GM21619 (cell line): ENCODE data around the gene CRPPA.
A peak's percentile ranks its signal among the peaks of the same experiment; 100 is the strongest.

Experiments used
- ATAC-seq: cut with Tn5 transposase; IDR thresholded peaks from one replicate; pipeline ENCODE4 v1.9.1; 2021; ENCODE audit not compliant: unreplicated experiment

CRPPA gene

DNA sequence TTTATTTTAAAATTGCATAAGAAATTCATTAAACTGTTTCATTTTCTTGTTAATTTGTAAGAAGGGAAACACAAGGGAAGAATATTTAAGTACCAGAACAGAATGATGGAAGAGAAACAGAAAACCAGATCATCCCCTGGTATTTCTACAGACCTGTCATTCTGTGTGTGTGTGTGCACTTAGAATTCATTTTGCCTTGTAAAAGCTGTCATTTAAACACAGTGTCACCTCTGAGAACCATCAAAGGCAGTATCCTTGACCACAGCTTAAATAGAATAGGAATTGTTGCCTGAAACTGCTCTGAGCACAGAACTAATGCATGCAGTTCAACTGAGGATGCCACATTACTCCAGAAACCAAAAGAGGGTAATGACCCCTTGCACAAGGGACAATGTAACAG lies 6.8 kb upstream of the CRPPA start:
- ATAC-seq, result no peak

DNA sequence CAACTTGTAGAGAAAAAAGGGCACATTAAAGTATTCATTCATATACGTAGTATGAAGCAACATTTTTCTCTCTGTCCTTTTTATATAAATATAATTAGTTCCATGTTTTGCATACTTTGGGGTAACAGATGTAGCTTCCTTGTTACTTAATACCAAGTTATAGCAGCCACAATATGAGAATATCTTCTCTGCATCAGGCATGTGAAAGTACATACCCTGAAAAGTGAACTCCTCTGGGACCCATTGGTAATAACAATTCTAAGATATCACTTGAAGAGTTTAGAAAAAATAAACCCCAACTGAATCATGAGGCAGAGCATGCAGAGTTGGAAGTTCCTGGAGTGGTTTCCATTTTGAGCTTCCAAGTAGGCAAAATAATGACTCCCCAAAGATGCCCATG lies 2.4 kb upstream of the CRPPA start:
- no peak for ATAC-seq

DNA sequence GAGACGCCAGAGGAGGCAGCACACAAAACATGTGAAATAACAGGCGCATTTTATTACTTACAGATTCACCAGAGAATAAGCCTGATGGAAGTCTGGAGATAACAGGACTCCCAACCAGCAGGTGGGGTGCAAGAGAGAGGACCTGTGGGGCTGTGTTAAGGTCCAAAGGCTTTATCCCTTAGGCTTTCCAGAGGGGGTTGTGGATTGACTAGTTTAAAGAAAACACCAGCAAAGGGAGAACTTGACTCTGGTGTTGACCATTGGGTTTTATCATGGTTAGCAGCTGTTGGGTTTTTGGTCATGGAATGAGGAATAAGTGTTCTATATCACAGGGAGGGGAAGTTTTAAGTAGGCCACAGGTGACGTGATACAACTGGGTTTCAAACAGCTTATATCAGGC lies 1.6 kb upstream of the CRPPA start:
- no peak for ATAC-seq

DNA sequence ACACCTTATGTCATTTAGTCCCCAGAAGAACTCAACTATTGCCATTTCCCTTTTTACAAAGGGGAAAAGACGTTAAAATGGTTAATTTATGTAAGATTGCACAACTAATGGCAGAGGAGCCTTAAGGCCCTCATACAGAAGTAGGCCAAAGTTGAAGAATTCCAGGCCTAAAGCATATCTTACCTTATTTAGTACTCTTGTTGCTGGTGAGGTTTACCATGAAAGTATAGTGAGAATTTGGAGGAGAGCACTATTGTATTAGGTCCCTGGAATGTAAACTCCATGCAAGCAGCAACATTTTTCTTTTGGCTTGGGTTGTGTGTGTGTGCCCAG lies 731 bp upstream of the CRPPA start:
- no peak for ATAC-seq

DNA sequence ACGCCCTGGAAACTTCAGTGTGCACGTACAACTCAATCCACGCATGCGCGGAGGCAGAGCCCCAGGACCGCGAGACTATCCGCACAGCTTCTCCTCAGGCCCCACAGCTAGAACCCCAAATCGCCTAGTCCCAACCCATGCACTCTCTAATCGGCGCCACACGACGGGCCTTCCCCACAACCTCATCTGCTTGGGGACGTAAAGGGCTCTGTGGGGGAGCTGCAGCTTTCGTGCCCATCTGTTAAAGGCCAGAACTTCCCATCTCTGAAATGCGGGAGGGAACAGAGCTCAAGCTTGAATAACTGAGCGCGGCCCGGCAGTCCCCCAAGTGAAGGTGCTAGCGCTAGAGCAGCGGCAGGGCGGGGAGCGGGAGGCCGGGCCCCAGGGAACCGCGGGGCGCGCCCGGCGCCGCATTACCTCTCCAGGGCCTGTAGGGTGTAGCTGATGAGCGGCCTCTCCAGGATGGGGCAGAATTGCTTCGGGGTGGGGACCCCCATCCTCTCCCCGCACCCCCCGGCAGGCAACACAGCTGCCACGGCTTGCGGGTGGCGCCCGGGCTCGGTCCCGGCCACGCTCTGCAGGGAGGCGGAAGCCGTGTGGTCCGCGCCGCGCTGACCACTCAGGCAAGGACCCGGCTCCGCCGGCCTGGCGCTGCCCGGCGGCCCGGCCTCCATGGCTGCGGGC lies 547 bp downstream of the CRPPA start:
- peak; percentile 82 for ATAC-seq

DNA sequence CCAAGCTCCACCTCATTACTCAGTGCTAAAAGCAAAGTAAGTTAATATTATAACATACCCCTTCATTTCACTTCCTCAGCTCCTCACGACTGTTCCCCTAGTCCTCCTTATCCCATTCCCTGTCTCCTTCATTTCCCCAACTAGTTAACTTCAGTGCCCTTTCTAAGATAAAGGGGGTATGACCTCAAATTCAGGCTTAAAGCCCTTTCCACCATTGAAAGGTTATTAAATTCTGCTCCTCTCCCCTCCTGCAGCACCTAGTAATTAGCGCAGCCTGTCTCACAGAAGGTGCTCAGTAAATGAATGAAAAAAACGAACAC lies 1.0 kb downstream of the CRPPA start:
- no peak for ATAC-seq

DNA sequence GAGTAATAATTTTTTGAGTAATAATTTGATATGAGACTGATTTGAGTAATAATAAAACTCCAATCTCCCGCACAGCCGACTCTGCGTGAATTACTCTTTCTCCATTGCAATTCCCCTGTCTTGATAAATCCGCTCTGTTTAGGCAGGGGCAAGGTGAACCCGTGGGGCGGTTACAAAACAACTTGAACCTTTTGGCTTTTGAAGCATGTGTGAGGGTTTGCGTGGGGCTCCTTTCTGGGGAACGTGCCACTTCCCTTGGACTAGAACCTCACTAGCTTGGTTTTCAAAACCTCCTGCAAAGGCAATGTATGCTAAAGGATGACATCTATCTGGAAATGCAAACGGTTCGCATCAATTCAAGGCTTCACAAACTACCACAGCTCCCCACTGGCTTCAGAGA lies 1.5 kb downstream of the CRPPA start:
- ATAC-seq, result no peak

DNA sequence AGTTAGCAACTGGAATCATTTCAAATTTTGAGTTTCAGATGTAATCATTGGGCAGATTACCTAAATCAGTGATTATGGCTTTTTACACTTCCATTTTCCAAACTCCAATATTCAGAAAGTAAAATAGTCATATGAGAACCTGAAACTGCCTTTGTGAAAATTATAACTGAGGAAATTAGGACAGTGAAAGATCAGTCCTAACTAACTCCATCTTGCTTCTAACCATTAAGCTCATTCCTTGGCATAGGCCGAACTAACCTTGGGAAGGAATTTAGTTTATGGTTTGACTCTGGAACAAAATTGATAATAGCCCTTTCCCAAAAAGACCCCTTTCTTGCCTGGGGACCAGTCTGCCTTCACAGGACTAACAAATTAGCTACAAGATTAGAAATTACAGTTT lies 2.2 kb downstream of the CRPPA start:
- ATAC-seq, result no peak

DNA sequence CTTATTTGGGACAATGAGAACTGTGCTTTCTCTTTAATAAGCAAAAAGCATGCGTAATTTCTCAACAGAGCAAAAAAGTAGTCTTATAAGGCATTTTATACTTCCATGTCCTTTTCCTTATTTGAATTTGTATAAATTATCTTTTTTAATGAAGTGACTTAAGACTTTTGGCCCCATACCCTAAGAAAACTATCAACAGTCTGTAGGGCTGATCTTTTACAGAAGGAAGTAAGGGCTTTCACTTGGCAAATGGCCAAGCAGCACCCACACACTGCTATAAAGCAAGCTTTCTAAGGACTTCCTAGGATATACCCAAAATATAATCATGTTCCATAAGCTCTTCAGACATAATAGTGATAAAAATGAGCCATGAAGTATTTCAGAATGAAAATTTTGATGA lies 3.4 kb downstream of the CRPPA start:
- no peak for ATAC-seq

DNA sequence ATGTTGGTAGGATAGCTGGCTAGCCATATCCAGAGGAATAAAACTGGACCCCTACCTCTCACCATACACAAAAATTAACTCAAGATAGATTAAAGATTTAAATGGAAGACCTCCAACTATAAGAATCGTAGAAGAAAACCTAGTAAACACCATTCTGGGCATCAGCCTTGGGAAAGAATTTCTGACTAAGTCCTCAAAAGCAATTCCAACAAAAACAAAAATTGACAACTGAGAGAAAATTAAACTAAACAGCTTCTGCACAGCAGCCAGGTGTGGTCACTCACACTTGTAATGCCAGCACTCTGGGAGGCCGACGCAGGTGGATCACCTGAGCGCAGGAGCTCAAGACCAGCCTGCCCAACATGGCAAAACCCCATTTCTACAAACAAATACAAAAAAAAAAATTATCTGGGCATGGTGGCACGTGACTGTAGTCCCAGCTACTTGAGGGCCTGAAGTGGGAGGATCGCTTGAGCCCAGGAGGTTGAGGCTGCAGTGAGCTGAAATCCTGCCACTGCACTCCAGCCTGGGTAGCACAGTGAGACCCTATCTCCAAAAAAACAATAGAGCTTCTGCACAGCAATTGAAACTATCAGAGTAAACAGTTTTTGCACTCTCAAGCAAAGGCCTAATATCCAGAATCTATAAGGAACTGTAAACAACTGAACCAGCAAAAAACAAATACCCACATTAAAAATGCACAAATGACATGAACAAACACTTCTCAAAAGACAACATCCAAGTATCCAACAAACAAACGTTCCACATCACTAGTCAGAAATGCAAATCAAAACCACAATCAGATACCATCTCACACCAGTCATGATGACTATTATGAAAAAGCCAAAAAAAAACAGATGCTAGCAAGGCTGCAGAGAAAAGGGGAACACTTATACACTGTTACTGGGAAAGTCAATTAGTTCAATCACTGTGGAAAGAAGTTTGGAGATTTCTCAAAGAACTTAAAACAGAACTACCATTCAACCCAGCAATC lies 4.8 kb downstream of the CRPPA start:
- no peak for ATAC-seq

DNA sequence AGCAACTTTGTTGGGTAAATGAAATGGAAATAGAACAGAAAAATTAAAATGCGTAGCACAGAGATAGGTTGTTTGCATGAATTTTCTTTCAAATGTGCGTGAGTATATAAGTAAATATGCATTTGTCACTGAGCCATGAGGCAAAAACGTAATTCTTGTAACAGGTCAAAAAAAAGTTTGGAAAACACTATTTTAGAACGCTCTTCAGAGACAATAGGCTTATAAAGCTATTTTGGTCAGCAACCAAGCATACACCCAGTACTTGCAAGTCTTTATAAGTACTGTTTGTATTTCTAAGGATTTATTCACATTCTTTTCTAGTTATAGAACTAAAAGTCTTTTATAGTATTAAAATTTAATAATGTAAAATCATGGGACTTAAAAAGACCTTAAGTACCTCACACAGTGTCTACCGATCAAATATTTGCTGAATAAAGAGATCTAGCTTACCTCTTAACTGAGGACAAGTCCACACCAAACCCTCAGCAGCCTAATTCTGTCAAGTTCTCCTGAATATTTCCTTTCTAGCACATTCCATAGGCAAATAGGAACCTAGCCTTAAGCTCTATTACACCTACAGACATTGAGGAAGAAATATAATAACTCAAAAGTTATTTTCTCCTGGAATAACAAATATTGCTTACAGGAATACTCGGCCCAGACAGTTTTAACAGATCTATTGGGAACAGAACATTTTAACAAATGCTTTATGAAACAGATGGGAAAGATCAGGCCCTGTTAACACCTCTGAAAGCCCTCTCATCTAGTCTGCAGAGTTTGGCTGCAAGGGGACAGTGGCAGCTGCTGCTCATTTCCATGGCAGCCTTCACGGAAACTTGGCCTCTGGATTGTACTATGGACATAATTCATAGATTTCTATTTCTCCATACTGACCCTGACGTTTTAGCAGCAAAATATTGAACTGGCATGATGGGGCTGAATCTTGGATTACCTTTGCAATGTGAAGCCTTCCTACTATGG lies 8.8 kb downstream of the CRPPA start:
- ATAC-seq, result no peak

DNA sequence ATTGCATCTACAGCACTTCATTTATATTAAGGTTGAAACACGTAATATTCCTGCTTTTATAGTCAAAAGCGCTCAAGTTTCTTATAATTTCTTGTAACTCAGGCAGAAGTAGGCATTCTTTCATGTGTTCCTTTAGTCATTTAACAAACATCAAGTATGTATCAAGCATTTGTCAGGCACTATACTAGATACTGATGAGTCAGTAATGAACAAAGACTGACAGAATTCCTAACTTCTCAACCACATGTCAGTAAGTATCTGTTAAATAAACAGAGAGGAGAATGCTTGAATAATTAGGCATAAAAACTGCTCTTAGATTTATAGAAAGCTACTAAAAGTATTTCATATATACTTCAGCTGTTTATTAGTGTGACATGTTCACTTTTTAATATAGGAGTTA lies 9.9 kb downstream of the CRPPA start:
- ATAC-seq, result no peak

DNA sequence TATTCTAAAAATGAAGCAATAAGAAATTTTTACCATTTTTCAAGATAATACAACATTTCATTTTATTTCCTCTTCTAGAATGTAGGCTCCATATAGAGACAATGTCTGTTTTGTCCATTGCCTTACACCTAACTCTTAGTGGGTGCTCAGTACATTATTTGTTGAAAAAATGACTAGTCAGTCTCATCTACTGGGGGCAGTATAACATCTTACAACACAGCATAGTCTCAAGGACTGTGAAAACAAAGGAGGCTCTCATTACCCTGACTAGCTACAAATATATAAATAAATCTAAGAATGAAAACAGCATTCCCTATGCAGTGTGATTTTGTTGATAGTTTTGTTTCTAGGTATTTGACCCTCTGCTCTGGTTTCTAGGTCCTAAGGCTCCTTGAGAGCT lies 11.6 kb downstream of the CRPPA start:
- ATAC-seq, result no peak

DNA sequence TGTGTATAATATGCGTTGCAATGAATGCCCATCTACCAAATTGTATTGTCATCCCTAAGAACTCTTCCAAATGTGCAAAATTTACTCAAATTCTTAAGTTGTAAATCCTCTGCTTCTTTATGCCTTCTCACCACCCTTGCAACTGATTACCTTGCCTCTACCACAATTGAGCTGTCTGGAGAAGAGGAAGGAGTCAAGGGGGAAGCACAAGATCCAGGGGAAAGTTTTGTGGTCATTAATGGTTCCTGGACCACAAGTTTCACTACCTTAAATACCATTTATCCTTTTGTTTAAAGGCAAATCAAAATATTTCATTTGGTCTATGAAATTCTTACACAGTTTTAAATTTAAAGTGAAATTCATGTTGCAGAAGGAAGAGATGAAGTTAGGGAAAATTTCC lies 16.7 kb downstream of the CRPPA start:
- no peak for ATAC-seq

DNA sequence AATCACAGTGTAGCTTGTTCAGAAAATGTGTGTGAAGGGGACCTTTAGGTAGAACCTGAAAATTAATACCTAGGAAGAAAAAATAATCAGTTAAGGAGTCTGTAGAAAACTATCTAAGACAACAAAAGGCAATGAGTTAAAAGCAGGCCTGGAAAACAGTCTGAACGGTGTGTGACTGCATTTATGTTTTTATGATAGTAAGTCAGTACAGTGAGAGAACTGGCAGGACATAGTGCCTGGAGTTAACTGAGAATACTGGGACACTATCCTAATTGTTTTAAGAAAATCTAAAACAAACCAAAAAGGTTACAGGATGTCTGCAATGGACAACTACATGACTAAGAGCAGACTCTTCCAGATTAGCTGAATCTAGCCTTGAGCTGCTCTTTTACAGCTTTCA lies 17.9 kb downstream of the CRPPA start:
- ATAC-seq, result no peak

DNA sequence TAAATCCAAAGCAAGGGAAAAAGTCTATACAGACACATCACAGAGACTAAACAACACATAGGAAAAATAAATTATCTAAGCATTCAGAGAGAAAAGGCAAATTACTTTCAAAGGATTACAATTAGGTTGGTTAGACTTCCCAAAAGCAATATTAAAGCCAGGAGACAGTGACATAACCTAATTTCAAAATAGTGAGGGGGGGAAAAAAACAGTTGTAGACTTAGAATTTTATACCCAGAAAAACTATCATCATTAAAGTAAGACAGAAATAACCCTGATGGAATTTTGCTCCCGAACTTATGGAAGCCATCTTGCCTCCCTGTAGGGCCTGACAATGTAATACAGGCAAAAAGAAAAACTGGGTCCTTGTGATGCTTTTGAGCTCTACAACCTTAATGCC lies 18.4 kb downstream of the CRPPA start:
- no peak for ATAC-seq

DNA sequence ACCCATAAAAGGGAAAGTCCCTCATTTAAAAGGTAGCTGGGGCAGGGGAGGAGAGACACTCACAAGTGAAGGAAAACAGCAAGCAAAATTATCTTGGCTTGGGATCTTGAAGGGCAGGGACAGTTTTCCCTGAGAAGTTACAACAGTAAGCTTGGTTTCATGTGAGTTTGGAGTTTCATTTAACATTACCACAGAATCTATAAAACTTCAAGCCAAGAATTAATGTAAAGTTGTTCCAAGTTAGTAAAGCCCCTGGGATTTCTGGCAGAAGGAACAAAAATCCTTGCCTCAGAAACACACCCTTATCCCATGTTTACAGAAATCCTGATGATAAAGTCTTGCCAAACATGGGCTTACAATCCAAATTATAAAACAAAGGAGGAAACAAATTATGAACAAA lies 19.2 kb downstream of the CRPPA start:
- ATAC-seq, result no peak

DNA sequence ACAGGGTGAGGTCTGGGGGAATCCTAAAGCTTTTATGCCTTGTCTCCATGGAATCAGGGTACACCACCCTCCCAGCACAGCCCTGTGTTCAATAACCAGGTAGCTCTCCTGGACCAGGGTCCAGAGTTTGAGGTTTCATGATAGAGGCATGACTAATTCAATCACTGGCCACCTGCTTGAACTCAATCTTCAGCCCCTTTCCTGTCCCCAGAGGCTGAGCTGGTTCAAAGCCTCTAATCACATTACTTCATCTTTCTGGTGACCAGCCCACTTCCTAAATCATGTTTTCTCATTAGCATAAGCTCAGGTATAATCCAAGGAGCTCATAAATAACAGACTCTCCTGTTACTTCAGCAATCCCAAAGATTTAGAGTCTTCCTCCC lies 20.5 kb downstream of the CRPPA start:
- ATAC-seq, result no peak

DNA sequence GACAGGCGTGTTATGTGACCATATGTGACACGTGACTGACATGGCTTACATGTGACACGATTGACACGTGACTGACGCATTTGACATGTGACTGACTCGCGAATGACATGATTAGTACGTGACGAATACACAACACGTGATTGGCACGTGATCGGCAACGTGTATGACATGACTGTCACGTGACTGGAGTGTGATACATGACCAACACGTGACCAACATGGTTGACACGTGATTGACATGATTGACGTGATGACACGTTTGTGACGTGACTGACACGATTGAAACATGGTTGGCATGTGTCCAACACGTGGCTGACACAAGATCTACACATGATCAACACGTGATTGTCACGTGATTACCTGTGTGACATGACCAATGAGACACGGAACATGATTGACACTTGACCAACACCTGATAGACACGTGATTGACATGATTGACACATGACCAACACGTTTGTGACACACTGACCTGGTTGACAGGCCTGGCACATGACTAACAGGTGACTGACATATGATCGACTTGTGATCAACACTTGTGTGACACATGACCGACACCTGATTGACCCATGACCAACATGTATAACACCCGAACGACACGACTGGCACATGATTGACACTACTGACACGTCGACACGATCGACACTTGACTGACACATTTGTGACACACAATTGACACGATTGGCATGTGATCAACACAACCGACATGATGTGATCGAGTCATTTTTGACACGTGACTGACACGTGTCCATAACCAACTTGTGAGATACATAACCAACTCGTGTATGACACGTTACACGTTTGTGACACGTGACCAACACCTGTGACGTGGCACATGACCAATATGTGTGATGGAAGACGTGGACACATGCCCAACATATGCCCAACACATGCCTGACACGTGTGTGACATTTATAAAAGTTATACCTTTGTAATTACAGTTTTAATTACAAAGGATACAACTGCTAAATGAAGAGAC lies 21.1 kb downstream of the CRPPA start:
- no peak for ATAC-seq

DNA sequence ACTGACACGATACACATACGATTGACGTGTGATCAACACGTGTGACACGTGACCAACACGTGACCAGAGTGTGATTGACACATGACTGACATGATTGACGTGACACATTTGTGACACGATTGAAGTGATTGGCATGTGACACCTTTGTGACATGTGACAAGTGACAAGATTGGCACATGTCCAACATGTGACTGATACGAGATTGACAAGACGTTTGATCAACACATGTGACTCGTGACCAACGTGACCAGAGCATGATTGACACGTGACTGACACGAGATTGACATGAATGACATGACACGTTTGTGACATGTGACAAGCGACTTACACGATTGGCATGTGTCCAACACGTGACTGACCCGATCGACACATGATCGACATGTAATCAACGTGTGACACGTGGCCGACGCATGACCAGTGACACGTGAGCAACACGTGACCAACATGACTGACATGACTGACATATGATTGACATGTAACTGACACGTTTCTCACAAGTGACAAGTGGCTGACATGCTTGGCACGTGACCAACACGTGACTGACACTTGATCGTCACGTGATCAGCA lies 22.0 kb downstream of the CRPPA start:
- no peak for ATAC-seq
